A673 (cell line): ENCODE results near the gene SORCS3. TPM values are rescaled to one million over a fixed set of nuclear protein-coding genes. Genes with fewer than 3 reads are reported as not detected.

Experiments used
- BruUV-seq: library from RNA; stranded (reverse); fragments of 400-500 nt; replicated peaks from 2 replicates; lab custom pipeline; 2021; lab: Mats Ljungman, UMichigan
- CTCF ChIA-PET: fragments of 300-600 bp; sonication (Branson Sonifier 250); formaldehyde crosslinking; loops from one replicate; lab custom pipeline; 2022; ENCODE audit warnings: antibody characterized with exemption; lab: Charles Lee
- POLR2A ChIA-PET: fragments of 300-600 bp; sonication (Branson Sonifier 250); formaldehyde crosslinking; loops from one replicate; lab custom pipeline; 2022; ENCODE audit warnings: antibody characterized with exemption; ENCODE audit not compliant: low non-redundant PET; lab: Charles Lee
- DNase-seq: peaks from one replicate; pipeline ENCODE4 v3.0.0-alpha.2; 2015; ENCODE audit warnings: low spot score
- H3K27ac ChIP-seq: fragments of 200-600 bp; sonication (generic); 2 replicates; pipeline ENCODE4 v1.5.1; 2016; ENCODE audit warnings: mixed run types, low read depth, mild to moderate bottlenecking, mixed read lengths, antibody characterized with exemption, low read length; ENCODE audit not compliant: poor library complexity, severe bottlenecking
- H3K27me3 ChIP-seq: fragments of 200-600 bp; sonication (generic); replicated peaks from 2 replicates; pipeline ENCODE4 v1.6.1; 2017; ENCODE audit warnings: mixed run types, low read depth, mild to moderate bottlenecking, mixed read lengths, antibody characterized with exemption, low read length; ENCODE audit not compliant: insufficient read depth, poor library complexity
- H3K36me3 ChIP-seq: fragments of 200-600 bp; sonication (generic); 2 replicates; pipeline ENCODE4 v1.6.1; 2016; ENCODE audit warnings: mixed run types, mild to moderate bottlenecking, mixed read lengths, antibody characterized with exemption, low read length; ENCODE audit not compliant: insufficient read depth, poor library complexity, severe bottlenecking
- H3K4me1 ChIP-seq: fragments of 200-600 bp; sonication (generic); 2 replicates; pipeline ENCODE4 v1.6.1; 2017; ENCODE audit warnings: mixed run types, mild to moderate bottlenecking, mixed read lengths, antibody characterized with exemption, low read length; ENCODE audit not compliant: insufficient read depth, poor library complexity, severe bottlenecking
- H3K4me3 ChIP-seq: fragments of 200-600 bp; sonication (generic); 2 replicates; pipeline ENCODE4 v1.5.1; 2016; ENCODE audit warnings: low read depth, mixed run types, mild to moderate bottlenecking, mixed read lengths, low read length; ENCODE audit not compliant: poor library complexity, severe bottlenecking
- H3K9me3 ChIP-seq: fragments of 200-600 bp; sonication (generic); 2 replicates; pipeline ENCODE4 v1.6.1; 2016; ENCODE audit warnings: mixed run types, low read depth, mild to moderate bottlenecking, mixed read lengths, antibody characterized with exemption, low read length; ENCODE audit not compliant: poor library complexity, severe bottlenecking
- CTCF ChIP-seq: fragments of 300-800, 200-600 bp; sonication (generic); conservative IDR thresholded peaks from 2 replicates; pipeline ENCODE4 v1.5.1; 2017; ENCODE audit warnings: low read depth, mild to moderate bottlenecking, antibody characterized with exemption, low read length, moderate library complexity, mixed read lengths
- EZH2 ChIP-seq: fragments of 200-600 bp; sonication (generic); IDR thresholded peaks from 2 replicates; pipeline ENCODE4 v1.6.1; 2017; ENCODE audit warnings: borderline replicate concordance, low read depth, mild to moderate bottlenecking, mixed read lengths, antibody characterized with exemption, low read length; ENCODE audit not compliant: poor library complexity, severe bottlenecking
- intact Hi-C: fragments of 100-400 bp; cut with micrococcal nuclease; formaldehyde crosslinking; loops from one replicate; pipeline ENCODE4 v1.10.0; 2022; ENCODE audit not compliant: unreplicated experiment
- total RNA-seq: library from RNA; stranded (reverse); gene quantifications from 2 replicates; pipeline ENCODE4 v1.2.3, GENCODE V29; 2021

The SORCS3 gene
- total RNA-seq, 1 experiment from 2014 or later, result not detected

DNA sequence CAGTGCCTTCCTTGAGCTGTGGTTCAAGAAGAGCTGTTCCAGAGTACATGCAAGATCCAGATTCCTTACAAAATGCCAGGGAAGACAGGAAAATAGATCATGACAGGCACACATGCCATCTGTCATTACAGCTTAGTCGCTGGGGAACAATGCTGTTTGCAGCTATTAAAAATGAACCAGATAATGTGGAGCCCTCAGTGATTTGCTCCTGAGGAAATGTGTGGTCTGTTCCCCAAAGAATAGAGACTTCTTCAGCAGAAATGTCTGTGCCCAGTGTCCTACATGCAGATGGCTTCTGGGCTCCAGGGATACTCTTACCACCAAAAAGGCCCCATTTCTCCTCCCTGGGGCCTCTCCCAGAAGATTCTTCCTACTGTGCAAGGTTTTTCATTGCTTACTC is 627.9 kb downstream of the SORCS3 start:
- BruUV-seq, result no TSS peak
- DNase-seq, result no peak
- H3K9me3 ChIP-seq, result no peaks in the 10 kb centered on the region
- H3K27me3 ChIP-seq, result peaks cover 59% of the 10 kb centered on the region
- ChIA-PET POLR2A (no interaction called here), CTCF (no interaction called here)
- intact Hi-C loops, result no loop called here
- TF ChIP-seq EZH2, result no peak
- TF ChIP-seq CTCF, result no peak
- no peak overlapping the region for H3K4me3 ChIP-seq
- H3K4me1 ChIP-seq, result no peaks in the 10 kb centered on the region
- no peaks in the 10 kb centered on the region for H3K36me3 ChIP-seq
- H3K27ac ChIP-seq, result no peak overlapping the region

DNA sequence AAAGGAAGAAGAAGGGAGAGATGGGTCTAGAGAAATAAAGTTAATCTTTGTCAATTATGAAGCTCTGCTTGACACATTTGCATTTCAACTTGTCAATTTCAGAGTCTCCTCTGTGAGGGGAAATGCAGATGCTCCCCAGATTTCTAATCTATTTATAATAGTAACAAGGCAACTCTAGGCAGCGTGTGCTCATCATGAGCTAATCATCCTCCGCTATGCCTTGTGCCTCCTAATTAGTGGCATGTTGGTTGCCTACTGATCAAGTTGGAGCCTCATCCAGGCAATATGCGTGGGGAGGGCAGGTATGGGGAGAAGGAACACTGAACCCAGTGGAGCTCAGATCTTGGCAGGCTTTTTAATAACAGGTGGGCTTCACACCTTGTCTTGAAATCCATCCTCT is 628.6 kb downstream of the SORCS3 start:
- H3K4me3 ChIP-seq, result no peak overlapping the region
- no peak for TF ChIP-seq CTCF
- TF ChIP-seq EZH2, result no peak
- H3K4me1 ChIP-seq, result no peaks in the 10 kb centered on the region
- H3K27me3 ChIP-seq, result peaks cover 61% of the 10 kb centered on the region
- no peaks in the 10 kb centered on the region for H3K9me3 ChIP-seq
- ChIA-PET CTCF (no interaction called here), POLR2A (no interaction called here)
- no peak overlapping the region for H3K27ac ChIP-seq
- intact Hi-C loops, result no loop called here
- no peaks in the 10 kb centered on the region for H3K36me3 ChIP-seq
- DNase-seq, result no peak
- no TSS peak for BruUV-seq

GRCh38 chr10:105274556-105275070 is 633.5 kb downstream of the SORCS3 start:
- H3K4me3 ChIP-seq, result no peak overlapping the region
- H3K36me3 ChIP-seq, result no peaks in the 10 kb centered on the region
- intact Hi-C loops, result no loop called here
- no peak overlapping the region for H3K27ac ChIP-seq
- BruUV-seq, result no TSS peak
- peaks cover 45% of the 10 kb centered on the region for H3K27me3 ChIP-seq
- CTCF ChIA-PET, result no interaction called here
- no peaks in the 10 kb centered on the region for H3K4me1 ChIP-seq
- TF ChIP-seq EZH2 (no peak), CTCF (no peak)
- DNase-seq, result no peak
- H3K9me3 ChIP-seq, result no peaks in the 10 kb centered on the region
- POLR2A ChIA-PET, result interaction anchor here (0.8 kb wide), 1 partner anchor 625 kb away, joined by 9 read pairs; no protein-coding TSS in a partner anchor
